PC-9 (cell line): ENCODE measurements around the gene TGDS.

ENCODE experiments used
- EZH2 ChIP-seq: fragments of 200-600 bp; sonication (generic); IDR thresholded peaks from 2 replicates; pipeline ENCODE4 v1.8.0; 2017; ENCODE audit warnings: antibody characterized with exemption, low read depth
- TF ChIP-seq, protein P1 (sequence below): fragments of 200-600 bp; sonication (generic); conservative IDR thresholded peaks from 2 replicates; pipeline ENCODE4 v1.6.1; 2017; ENCODE audit warnings: mixed run types, antibody characterized with exemption, mild to moderate bottlenecking, moderate library complexity

DNA sequence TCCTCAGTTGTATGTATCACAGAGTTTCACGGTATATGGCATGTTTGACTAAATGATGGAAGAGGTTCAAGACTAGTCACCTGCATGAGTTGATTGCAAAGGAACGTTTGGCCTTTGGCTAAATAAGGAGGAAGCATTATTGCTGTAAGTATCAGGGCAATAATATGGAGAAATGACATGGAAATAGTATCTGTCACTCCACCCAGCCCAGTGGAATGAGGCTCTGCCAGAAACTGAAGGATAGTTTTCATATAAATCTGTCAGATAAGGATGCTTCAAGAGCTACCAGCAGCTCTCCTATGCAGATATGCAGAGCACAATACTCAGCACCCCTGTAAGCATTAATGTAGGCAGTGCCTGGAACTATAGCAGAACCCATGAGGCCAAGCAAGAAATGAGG lies 60.7 kb downstream of the TGDS start:
- TF ChIP-seq, protein P1, sequence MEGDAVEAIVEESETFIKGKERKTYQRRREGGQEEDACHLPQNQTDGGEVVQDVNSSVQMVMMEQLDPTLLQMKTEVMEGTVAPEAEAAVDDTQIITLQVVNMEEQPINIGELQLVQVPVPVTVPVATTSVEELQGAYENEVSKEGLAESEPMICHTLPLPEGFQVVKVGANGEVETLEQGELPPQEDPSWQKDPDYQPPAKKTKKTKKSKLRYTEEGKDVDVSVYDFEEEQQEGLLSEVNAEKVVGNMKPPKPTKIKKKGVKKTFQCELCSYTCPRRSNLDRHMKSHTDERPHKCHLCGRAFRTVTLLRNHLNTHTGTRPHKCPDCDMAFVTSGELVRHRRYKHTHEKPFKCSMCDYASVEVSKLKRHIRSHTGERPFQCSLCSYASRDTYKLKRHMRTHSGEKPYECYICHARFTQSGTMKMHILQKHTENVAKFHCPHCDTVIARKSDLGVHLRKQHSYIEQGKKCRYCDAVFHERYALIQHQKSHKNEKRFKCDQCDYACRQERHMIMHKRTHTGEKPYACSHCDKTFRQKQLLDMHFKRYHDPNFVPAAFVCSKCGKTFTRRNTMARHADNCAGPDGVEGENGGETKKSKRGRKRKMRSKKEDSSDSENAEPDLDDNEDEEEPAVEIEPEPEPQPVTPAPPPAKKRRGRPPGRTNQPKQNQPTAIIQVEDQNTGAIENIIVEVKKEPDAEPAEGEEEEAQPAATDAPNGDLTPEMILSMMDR, result no peak
- no peak for TF ChIP-seq EZH2
